Colon (tissue), 2 donors: ENCODE data around the gene RNF157.

Source experiments
- FAIRE-seq: peaks from 2 replicates; lab custom pipeline; 2012; peaks lifted over from hg19 to GRCh38; lab: Jason Lieb, UNC
- donor health status: control.
- donor health status: control.

RNF157 gene

DNA sequence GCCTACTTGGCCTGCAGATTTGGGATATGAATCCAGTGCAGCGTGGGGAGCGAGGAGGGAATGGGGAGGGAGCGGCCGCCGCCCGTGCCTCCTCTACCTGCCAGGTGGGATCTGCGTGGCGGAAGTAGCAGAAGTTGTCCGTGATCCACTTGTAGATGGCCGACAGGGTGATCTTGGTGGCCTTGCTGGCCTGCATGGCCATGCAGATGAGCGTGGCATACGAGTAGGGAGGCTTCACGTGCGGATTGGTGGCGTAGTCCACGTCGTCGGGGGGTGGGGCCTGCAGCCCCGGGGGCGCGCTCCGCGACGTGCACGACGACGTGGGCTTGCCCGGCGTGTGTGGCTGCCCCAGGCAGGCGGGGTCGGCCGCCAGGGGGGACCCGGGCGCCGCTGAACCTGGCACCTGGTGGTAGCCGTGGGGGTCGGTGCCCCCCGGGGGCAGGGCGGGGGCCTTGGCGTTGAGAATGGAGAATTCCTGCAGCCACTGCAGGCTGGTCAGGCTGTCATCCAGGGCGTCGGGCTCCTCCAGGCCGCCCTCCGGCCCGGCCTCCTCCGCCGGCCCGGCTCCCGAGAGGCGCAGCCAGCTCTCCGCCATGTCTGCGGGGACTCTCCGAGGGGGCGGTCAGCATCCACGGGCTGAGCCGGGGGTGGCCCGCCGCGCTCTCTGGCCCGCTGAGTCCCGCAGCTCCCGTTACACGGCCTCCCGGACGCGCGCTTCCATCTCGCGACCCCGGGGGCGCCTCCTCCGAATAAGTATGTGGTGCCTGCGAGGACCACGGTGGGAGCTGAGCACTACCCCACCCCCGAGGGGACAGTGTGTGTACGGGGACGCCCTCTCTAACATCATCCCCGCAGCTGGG, 100.3 kb downstream of the RNF157 start:
- FAIRE-seq: no peak

DNA sequence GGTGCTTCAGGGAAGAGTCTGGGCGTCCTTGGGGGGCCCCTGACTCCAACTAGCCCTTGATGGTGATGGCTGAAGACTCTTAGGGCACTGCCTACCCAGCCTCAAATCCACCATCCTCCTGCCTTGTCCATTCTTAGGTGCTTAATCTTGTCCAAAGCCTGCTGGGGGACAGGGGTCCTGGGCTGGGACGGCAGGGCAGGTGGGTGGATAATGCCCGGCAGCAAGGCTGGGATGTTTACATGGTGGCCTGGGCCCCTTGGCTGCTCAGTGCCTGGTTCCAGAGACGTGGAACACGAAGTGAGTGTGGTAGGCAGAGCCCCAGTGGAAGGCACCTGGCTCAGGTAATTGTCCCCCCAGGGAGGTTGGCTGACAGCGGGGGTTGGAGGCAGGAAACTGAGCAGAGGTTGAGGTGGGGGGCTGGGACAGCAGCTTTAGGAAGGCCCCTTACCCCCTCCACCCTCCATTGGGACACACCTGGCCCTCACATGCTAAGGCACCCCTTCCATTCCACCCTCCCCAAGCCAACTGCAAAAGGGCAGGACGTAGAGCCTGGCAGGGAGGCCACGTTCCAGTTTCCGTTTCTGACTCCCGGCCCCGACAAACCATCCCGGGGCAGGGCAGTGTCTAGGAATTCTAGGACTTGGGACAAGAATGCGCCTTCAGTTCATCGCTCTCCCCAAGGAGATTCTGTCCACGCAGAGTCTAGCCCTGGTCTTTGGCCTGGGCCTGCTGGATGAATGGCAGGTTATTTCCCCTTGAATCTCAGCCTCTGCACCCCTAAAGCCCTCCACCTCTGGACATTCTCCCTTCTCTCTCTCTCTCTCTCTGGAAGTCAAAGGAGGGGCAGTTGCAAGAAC, 101.2 kb downstream of the RNF157 start:
- no peak for FAIRE-seq

DNA sequence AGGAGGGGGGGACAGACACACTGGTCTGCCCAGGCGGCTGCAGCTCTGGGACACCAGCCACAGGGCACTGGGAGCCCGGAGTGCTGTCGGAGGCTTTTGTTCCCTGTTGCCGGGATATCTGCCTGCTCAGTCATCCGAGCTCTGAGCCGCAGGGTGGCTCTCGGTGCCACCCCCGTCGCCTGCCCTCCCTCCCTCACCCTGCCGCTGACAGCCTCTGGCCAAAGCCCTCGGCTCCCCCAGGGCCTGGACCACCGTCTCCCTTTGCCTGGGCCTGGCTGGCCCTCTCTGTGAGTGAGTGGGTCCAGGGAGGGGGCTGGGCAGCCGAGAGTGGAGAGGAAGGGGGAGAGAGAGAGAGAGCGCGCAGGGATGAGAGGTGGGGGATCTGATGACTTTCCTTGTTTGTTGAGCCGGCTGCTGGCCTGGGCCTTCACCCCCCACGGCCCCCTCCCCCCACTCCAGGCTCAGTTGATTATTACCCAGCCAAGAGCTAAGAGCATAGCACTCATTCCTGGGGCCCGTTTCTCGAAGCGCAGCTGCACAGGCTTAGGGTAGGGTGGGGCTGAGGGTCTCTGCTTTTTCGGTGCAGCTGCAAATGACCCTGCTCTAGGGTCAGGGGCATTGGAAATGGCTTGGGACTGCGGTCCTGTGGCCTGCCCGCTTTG, 101.9 kb downstream of the RNF157 start:
- no peak for FAIRE-seq

DNA sequence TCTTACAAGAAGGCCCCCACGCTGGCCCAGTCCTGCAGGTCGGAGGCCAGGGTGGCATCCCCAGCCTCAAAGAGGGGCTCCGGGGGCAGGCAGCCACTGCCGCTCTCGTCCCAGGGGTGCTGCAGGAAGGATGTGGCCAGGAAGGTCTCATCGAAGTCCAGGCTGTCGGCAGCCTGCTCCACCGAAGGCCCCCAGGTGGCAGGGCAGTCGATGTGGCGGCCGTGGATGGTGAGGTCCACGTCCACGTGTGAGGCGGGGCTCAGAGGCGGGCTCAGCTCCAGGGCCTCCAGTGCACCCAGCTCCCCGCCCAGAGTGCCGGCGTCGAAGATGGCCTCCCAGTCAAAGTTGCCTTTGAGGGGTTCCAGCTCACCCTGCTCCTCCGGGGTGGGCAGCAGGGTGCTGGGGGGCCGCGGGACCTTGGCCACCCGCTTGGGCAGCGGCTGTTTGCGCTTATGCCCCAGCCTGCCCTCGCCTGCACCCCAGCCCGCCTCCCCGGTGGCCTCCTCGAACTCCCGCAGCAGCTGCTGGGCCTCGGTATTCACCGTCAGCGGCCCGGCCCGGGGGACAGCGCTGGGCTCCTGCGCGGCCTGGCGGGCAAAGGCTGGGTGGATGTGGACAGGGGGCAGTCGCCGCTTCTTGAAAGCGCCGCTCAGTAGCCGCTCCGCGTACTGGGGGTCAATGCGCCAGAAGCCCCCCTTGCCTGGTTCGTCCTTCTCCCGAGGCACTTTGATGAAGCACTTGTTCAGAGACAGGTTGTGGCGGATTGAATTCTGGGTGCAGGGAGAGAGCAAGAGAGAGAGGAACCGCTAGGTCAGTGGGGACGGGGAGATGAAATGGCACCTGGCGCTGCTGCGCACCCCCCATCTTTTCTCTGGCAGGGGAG, 102.7 kb downstream of the RNF157 start:
- FAIRE-seq: no peak

DNA sequence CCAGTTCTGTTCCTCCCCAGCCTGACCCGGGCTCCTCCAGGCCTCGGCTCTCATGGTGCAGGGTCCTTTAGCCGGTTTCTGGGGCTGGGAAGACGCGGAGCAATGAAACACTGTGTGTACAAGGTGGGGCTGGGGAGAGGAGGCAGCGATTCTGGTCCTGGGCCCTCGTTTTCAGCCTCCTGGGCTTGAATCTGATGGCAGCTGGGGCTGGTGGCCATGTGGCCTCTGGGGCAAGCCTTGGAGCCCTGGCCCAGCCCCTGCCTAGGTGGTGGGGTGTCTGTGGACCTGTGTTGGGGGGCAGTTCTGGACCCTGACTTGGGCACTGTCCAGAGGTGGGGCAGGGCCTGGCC, 103.3 kb downstream of the RNF157 start:
- no peak for FAIRE-seq

DNA sequence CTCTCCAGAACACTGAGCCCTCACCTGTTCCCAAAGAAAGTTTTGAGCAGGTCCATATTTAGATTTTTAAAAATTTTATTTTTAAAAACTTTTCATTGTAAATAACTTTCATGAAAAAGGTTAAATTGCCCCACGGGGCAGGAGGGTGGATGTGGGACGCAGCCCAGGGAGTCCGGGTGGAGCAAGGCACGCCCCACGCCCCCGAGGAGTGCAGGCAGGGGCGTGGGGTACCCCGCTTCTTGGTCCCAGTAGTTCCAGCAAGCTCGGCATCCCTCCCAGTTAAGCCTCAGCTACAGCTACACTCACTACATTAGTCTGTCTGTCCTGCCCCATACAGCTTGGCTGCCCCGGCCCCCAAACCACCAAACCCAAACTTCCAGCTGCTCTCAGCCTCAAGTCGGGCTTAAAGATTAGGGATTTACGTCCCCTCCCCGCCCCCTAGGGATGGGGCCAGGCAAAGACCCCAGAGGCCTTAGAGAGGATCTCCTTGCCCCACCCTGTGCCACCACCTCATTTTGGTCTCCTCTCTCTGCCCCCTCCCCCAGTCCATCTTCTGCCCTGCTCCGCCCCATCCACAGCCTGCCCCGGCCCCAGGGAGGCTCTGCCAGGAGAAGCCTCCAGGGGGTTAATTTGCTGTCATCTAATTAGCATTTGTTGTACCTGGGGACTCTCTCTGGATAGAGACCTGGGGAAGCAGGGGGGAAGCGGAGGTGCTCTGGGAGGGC, 103.9 kb downstream of the RNF157 start:
- no peak for FAIRE-seq

DNA sequence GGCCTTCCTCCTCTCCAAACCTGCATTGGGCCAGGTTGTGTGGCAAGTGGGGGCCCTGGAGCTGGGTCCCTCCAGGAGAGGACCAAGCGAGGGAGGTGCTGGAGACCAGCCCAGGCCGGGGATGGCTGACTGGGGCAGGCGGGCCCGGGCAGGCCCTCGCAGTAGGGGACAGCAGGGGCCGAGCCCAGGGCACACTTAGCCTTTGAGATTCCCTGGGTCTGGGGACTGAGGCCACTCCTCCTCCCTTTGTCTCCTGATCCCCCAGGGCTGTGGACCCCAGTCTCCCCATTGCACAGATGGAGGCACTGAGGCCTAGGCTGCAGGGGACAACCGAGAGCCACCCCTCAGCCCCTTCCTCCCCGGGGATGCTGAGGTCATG, 104.5 kb downstream of the RNF157 start:
- FAIRE-seq: no peak

DNA sequence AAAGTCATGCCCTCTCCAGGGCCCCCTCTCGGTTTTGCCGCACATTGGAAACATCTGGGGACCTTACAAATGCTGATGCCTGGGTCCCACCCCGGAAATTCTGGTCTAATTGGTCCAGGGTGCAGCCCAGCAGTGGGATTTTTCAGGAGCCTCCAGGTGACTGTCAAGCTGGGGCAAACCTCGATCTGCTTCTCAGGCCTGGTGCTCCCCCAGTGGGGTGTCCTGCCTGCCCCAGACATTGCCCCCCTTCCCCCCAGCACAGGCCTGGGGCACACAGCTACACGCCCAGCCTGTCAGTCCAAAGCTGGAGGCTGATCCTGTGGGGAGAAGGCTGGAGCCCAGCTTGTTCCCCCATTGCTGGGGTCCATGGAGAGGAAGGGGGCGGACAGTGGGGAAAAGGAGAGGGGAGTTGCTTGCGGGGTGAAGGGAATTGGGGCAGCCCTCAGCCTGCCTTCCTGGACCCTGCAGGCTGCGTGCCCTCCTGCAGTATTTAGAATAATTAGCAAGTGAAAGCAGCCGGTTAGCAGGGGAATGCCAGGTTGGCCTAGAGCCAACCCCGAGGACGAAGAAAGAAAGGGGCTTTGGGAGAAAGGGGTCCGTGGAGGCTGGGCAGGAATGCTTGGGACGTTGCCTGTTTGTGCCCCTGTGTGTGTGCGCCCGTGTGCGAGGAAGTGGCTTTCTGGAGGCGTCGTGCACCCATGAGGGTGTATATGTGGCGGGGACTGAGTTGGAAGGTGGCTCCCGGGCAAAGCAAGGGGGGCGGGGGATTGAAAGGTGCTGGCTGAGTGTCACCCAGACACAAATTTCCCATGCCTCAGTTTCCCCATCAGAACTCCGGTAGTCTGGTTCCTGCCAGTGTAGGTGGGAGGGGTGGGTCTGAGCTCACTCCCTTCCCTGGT, 105.1 kb downstream of the RNF157 start:
- FAIRE-seq: no peak

DNA sequence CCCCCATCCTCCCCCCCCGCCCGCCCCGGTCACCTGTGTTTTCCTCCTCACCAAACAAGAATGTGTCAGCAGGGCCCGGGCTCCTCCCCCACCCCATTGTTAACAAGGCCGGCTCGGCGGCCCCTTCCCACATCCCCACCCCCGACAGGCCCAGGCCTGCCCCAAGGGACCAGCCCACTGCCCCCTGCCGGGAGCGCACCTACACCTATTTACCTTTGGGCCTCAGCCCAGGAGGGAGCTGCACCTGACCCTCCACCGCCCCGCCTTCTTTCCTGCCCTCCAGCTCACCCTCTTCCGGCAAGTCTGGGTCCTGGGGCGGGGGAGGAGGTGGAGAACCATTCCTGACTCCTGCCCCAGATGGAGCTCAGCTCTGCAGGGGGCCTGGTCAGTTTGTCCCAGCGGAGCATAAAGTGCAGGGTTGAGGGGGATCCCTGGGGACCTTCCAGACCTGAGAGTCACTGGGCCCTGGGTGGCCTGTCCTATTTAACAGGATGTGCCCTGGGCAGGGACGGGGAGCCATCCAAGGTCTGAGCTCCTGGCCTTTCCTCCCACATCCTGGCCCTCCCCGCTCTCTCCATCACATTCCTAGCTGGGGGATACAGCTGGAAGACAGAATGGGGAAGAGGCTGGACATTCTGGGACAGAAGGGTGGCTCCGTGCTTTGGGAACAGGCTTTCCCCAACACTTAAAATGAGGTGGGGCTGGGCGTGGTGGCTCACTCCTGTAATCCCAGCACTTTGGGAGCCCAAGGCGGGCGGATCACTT, 107.5 kb downstream of the RNF157 start:
- no peak for FAIRE-seq

DNA sequence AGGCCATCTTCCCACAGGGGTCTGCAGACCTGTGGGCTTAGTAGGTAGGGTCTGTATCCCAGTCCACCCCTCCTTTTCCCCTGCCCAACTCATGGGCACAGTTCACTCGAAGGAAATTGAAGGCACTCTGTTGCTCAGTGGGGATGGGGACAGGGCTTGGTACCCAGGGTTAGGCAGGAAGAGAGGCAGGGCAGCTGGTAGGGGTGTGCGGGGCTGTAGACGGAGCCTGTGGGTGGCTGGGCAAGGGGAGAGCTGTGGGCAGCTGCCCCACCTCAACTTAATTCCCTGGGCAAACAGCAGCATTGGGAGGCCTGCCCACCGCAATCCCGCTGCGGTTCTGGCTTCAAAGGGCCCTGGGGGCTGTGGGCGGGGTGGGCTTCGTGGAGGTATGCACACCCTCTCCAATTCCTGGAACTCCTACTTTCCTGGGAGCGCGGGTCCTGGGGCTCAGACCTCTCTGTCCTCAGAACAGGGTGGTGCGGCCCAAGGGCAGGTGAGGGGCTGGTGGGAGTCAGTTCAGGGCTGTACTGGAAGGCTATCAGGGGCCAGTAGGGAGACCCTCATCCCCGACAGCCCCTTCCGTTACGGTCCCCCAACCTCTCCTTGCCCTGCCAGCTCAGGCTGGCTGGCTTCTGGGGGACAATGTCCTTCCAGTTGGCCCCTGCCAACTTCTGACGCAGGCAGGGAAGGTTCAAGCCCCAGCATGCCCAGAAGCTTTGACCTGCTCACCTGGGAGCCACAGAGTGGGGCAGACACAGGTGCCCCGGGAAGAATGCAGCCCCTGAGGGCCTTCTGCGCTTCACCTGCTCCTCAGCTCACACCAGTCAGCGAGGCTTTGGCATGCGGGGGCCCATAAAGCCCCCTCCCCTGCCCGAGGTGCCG, 108.4 kb downstream of the RNF157 start:
- FAIRE-seq: no peak

DNA sequence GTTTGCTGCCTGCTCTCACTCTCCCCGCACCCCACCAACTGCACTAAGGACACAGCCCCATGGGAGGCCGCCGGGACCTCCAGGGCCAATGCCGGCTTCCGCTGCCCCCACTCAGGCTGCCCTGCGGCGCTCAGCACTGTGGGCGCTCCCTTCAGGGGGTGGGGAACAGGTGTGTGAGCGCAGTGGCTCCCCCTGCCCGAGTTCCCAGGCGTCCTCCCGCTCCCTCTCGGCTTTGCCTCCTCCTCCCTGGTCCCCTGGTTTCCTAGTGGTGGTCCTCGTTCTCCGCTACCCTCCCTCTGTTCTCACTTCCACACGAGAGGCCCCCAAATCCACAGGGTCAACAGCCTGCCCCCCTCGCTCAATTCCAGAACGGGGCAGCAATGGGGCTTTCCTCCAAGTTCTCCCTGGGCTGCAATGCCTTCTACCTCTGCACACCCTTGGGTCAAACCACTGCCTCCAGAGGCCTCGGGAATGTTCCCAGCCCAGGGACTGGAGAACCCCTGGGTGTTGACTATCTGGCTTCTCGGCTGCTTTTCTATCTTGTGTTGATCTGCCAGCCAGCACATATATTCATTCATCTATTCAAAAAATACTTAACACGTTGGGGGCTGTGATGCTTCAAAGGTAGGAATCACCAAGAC, 109.1 kb downstream of the RNF157 start:
- no peak for FAIRE-seq

DNA sequence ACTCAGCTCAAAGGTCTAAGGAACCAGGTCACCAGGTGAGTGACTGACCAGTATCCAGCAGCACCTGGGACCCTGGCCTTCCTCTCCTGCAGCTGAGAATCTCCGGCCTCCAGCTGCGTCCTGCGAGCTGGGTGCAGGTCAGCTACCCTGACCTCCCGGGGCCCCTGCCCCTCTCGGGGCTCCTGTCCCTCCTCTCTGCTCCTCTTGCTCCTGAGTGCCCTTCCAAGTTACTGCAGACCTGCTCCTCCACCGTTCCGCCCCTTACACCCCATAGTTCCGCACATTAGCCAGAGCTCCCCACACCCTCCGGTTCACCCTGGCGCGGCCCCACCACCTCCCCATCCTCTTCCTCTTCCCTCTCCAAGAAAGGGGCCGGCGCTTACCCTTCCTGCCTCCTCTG, 109.8 kb downstream of the RNF157 start:
- no peak for FAIRE-seq

DNA sequence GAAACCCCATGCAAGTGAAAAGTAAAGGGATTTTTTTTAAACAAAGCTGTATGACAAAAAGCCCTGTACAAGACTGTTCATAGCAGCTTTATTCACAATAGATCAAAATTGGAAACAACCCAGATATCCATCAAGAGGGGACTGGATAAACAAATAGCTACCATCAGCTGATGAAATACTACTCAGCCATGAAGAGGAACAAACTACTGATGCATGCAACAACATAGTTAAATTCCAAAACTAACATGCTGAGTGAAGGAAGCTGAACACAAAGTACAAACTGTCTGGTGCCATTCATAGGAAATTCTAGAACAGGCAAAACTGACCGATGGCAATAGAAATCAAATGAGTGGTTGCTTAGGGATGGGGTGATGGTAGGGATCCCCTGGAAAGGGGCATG, 114.4 kb downstream of the RNF157 start:
- no peak for FAIRE-seq

DNA sequence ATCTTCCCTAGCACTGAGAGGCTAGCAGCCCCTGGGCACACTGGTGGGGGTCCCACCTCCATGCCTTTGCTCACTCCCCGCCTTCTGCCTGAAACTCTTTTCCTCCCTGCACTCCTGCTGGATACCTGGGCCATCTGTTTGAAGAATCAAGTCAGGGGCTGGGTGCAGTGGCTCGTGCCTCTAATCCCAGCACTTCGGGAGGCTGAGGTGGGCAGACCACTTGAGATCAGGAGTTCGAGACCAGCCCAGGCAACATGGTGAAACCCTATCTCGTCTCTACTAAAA, 115.0 kb downstream of the RNF157 start:
- FAIRE-seq: no peak

DNA sequence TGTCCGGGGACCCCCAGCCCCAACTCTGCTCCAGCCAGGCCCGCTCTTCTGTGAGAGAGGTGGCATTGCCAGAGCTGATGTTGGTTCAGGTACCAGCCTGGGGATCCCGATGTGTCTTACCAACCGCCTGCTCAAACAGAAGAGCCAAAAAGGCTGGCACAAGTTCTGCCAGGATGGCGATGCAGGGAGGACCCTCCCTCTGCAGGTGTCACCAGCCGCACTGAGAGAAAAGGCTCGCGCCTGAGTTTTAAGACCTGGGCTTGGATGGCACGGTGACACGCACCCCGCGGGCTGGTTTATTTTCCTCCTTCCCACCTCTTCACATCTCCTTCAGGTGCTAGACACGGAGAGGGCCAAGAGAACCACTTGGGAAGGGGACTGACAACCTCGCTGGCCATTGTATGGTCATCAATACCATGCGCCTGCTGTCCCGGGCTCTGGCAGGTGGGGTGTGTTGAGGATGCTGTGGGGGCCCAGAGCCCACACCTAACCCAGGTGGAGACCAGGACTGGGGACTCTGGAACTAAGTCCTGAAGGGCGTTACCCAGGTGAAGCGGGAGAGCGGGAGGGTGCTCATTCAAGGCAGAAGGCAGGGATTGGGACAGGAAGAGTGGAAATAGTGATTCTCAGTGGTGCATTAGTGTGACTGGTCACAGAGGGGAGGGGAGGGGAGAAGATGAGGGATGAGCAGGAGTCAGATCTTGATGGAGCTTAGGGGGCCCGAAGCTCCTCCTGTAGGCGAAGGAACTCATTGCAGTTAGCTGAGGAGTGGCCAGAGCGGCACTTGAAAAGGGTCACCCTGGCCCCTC, 115.5 kb downstream of the RNF157 start:
- FAIRE-seq: no peak

DNA sequence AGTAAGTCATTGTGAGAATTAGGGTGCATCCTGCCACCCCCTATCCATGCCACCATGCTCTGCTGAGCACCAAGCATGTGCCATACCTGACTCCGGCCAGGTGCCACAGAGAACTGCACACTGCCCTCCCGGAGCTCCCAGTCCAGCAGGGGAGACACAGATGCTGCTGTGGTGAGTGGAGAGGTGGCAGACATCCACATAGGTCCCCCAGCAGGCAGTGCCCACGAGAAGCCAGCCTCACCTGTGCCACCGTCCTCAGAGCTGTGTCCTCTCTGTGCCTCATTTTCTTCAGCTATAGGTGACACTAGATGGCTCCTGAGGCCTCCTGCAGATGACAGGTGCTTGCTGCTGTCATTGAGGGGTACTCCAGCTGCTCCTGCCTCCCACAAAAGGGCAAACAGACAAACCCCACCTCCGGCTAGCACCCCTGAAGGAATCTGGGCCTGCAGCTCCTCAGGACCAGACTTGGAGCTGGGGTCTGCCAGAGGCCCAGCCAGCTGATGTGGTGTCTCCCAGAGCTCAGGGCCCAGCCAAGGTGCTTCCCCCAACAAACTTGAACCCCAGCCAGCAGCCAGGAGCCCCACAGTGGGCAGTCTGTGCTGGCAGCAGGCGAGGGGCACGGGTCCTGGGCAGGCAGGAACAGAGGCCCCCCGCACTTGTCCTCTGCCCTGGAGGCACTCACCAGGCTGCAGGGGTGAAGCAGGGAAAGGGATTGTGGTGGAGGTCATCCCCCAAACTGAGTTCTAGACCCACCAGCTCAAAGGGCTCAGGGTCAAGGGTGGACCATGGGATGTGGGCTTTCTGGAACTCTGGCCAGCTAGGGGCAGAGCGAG, 116.3 kb downstream of the RNF157 start:
- FAIRE-seq: no peak

DNA sequence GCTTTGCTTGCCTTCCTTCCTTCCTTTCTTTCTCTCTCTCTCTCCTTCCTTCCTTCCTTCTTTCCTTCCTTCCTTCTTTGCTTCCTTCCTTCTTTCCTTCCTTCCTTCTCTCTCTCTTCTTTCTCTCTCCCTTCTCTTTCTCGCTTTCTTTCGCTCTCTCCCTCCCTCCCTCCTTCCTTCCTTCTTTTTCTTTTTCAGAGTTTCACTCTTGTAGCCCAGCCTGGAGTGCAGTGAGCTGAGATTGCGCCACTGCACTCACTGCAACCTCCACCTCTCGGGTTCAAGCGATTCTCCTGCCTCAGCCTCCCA, 117.1 kb downstream of the RNF157 start:
- FAIRE-seq: no peak
